SK-N-SH (cell line): ENCODE measurements around the gene NFIA. TPM values are rescaled to one million over a fixed set of nuclear protein-coding genes. Genes with fewer than 3 reads are reported as not detected.

ENCODE experiments used
- CTCF ChIA-PET: fragments of 300-600, 350-600 bp; formaldehyde crosslinking; extraction: SDS; loops from one replicate; lab custom pipeline; 2021; lab: Yijun Ruan, JAX
- POLR2A ChIA-PET: fragments of 350-600 bp; sonication (Branson Sonifier 250); formaldehyde crosslinking; extraction: SDS; loops from one replicate; lab custom pipeline; 2020; ENCODE audit warnings: antibody characterized with exemption, inconsistent platforms; lab: Yijun Ruan, JAX
- DNase-seq: peaks from one replicate; pipeline ENCODE4 v3.0.0; 2012
- H2AFZ ChIP-seq: fragments of 200-600 bp; sonication (generic); 2 replicates; pipeline ENCODE4 v1.8.1; 2016; ENCODE audit warnings: antibody characterized with exemption, mild to moderate bottlenecking, low read depth
- H3F3A ChIP-seq: fragments of 200-600 bp; sonication (generic); replicated peaks from 2 replicates; pipeline ENCODE3; 2016; ENCODE audit warnings: antibody characterized with exemption, mild to moderate bottlenecking; ENCODE audit not compliant: insufficient read depth
- H3K27ac ChIP-seq, 2 experiments: fragments of 200-500 bp in 1 of 2; fragments of 200-600 bp in 1 of 2; sonication (Bioruptor generic) in 1 of 2; sonication (generic), shearing (Covaris generic) in 1 of 2; 2 replicates each; pipeline versions ENCODE4 v1.5.1 to v1.6.1; 2014 to 2016; ENCODE audit warnings: low read depth in 2 of 2, inconsistent platforms in 1 of 2, low read length in 1 of 2, mild to moderate bottlenecking in 1 of 2, mixed read lengths in 1 of 2
- H3K27me3 ChIP-seq: fragments of 200-600 bp; sonication (generic), shearing (Covaris generic); 2 replicates; pipeline ENCODE4 v1.6.1; 2016; ENCODE audit warnings: mixed run types; ENCODE audit not compliant: insufficient read depth
- H3K36me3 ChIP-seq, 2 experiments: fragments of 200-500 bp in 1 of 2; fragments of 200-600 bp in 1 of 2; sonication (Bioruptor generic) in 1 of 2; sonication (generic) in 1 of 2; replicated peaks in 1 of 2; 2 replicates each; pipeline versions ENCODE3 to v1.5.1; 2014 to 2016; ENCODE audit warnings: low read length in 1 of 2, mild to moderate bottlenecking in 1 of 2; ENCODE audit not compliant: insufficient read depth in 2 of 2, control insufficient read depth in 1 of 2
- H3K4me1 ChIP-seq, 2 experiments: fragments of 200-500 bp in 1 of 2; fragments of 200-600 bp in 1 of 2; sonication (Bioruptor generic) in 1 of 2; sonication (generic), shearing (Covaris generic) in 1 of 2; 2 replicates each; pipeline versions ENCODE4 v1.5.1 to v1.6.1; 2014 to 2016; ENCODE audit warnings: low read depth in 1 of 2, low read length in 1 of 2, mixed run types in 1 of 2; ENCODE audit not compliant: insufficient read depth in 2 of 2, control insufficient read depth in 1 of 2
- H3K4me2 ChIP-seq: fragments of 200-600 bp; sonication (generic), shearing (Covaris generic); 2 replicates; pipeline ENCODE4 v1.6.1; 2017; ENCODE audit warnings: mixed run types
- H3K4me3 ChIP-seq, 2 experiments: fragments of 200-500 bp in 1 of 2; fragments of 200-600 bp in 1 of 2; sonication (Bioruptor generic) in 1 of 2; sonication (generic), shearing (Covaris generic) in 1 of 2; 2 replicates each; pipeline versions ENCODE4 v1.5.1 to v1.8.1; 2014 to 2016; ENCODE audit warnings: low read depth in 2 of 2, inconsistent platforms in 1 of 2, low read length in 1 of 2, mild to moderate bottlenecking in 1 of 2, mixed read lengths in 1 of 2, moderate library complexity in 1 of 2
- H3K79me2 ChIP-seq: fragments of 200-600 bp; sonication (generic); 2 replicates; pipeline ENCODE4 v1.8.1; 2017; ENCODE audit warnings: mild to moderate bottlenecking; ENCODE audit not compliant: insufficient read depth
- H3K9ac ChIP-seq: fragments of 200-600 bp; sonication (generic); 2 replicates; pipeline ENCODE4 v1.6.1; 2017; ENCODE audit warnings: mixed run types
- H3K9me2 ChIP-seq: fragments of 200-600 bp; sonication (generic); 2 replicates; pipeline ENCODE4 v1.6.1; 2017; ENCODE audit warnings: mixed run types
- H3K9me3 ChIP-seq: fragments of 200-600 bp; sonication (generic); 2 replicates; pipeline ENCODE4 v1.6.1; 2017; ENCODE audit warnings: mixed run types, mild to moderate bottlenecking, moderate library complexity
- H4K20me1 ChIP-seq: fragments of 200-600 bp; sonication (generic); 2 replicates; pipeline ENCODE4 v1.6.1; 2017; ENCODE audit warnings: mild to moderate bottlenecking, mixed run types; ENCODE audit not compliant: insufficient read depth
- CHD2 ChIP-seq: fragments of 150-350 bp; IDR thresholded peaks from 2 replicates; pipeline ENCODE4 v1.6.1; 2018; ENCODE audit warnings: low read length; ENCODE audit not compliant: partially characterized antibody
- CTCF ChIP-seq: fragments of 200-600 bp; sonication (generic); IDR thresholded peaks from 2 replicates; pipeline ENCODE4 v1.6.1; 2017; ENCODE audit warnings: antibody characterized with exemption, mild to moderate bottlenecking, moderate library complexity
- EP300 ChIP-seq, 2 experiments: IDR thresholded peaks; 2 replicates each; pipeline versions ENCODE4 v1.4.0 to v1.6.1; 2012; ENCODE audit warnings: borderline replicate concordance in 1 of 2, low read depth in 1 of 2, low read length in 1 of 2
- FOXJ3 ChIP-seq: sonication (generic); formaldehyde crosslinking; IDR thresholded peaks from 2 replicates; pipeline ENCODE4 v1.5.1; 2020; ENCODE audit warnings: mild to moderate bottlenecking, missing genetic modification reagents
- FOXM1 ChIP-seq: IDR thresholded peaks from 2 replicates; pipeline ENCODE4 v1.4.0; 2012; ENCODE audit warnings: low read depth, mild to moderate bottlenecking
- JUND ChIP-seq: IDR thresholded peaks from 2 replicates; pipeline ENCODE4 v1.4.0; 2012
- MAX ChIP-seq: IDR thresholded peaks from 2 replicates; pipeline ENCODE4 v1.4.0; 2012; ENCODE audit warnings: low read depth
- NFIC ChIP-seq: IDR thresholded peaks from 2 replicates; pipeline ENCODE4 v1.4.0; 2012; ENCODE audit warnings: borderline replicate concordance
- NRF1 ChIP-seq: IDR thresholded peaks from 2 replicates; pipeline ENCODE4 v1.6.1; 2012; ENCODE audit warnings: low read depth, mild to moderate bottlenecking, low read length
- PBX3 ChIP-seq: IDR thresholded peaks from 2 replicates; pipeline ENCODE4; 2012
- POLR2AphosphoS5 ChIP-seq: IDR thresholded peaks from 2 replicates; pipeline ENCODE4 v1.6.1; 2012; ENCODE audit warnings: low read depth, low read length
- RFX5 ChIP-seq: IDR thresholded peaks from 2 replicates; pipeline ENCODE4 v1.6.1; 2012; ENCODE audit warnings: mild to moderate bottlenecking, improper control_type of control experiment, low read length
- RXRA ChIP-seq: IDR thresholded peaks from 2 replicates; pipeline ENCODE4 v1.4.0; 2012; ENCODE audit warnings: low read depth, mild to moderate bottlenecking, borderline replicate concordance
- SMC3 ChIP-seq: IDR thresholded peaks from 2 replicates; pipeline ENCODE4 v1.6.1; 2012; ENCODE audit warnings: low read depth, low read length, improper control_type of control experiment
- TAF1 ChIP-seq: IDR thresholded peaks from 2 replicates; pipeline ENCODE4 v1.6.1; 2012; ENCODE audit warnings: low read depth, mild to moderate bottlenecking, low read length, moderate library complexity, borderline replicate concordance
- TEAD4 ChIP-seq: IDR thresholded peaks from 2 replicates; pipeline ENCODE4 v1.4.0; 2012; ENCODE audit warnings: mild to moderate bottlenecking, borderline replicate concordance; ENCODE audit not compliant: insufficient read depth
- USF1 ChIP-seq: IDR thresholded peaks from 2 replicates; pipeline ENCODE4 v1.4.0; 2012; ENCODE audit warnings: low read depth, borderline replicate concordance
- YY1 ChIP-seq: IDR thresholded peaks from 2 replicates; pipeline ENCODE4 v1.4.0; 2012; ENCODE audit warnings: low read depth, mild to moderate bottlenecking
- ZBTB33 ChIP-seq: IDR thresholded peaks from 2 replicates; pipeline ENCODE4 v1.4.0; 2012; ENCODE audit warnings: low read depth, borderline replicate concordance
- WGBS: methylation state at CpG from one replicate; pipeline ENCODE4 v1.1.6; 2017; ENCODE audit warnings: low lambda C conversion rate; 5-methylcytosine and 5-hydroxymethylcytosine counted together
- polyA plus RNA-seq, 3 experiments: library from polyadenylated mRNA; depleted of rRNA; stranded (reverse); fragments of >200 nt; gene quantifications; 2 replicates each; pipeline ENCODE4 v1.2.3, GENCODE V29; 2012
- TF ChIP-seq, protein P1 (sequence below): fragments of 150-350 bp; IDR thresholded peaks from 2 replicates; pipeline ENCODE4 v1.6.1; 2017; ENCODE audit warnings: antibody characterized with exemption, low read length, low read depth, borderline replicate concordance

The NFIA gene
- polyA plus RNA-seq, 1 of the 3 experiments (the other 2 are of a cell fraction): 3.3 TPM

DNA sequence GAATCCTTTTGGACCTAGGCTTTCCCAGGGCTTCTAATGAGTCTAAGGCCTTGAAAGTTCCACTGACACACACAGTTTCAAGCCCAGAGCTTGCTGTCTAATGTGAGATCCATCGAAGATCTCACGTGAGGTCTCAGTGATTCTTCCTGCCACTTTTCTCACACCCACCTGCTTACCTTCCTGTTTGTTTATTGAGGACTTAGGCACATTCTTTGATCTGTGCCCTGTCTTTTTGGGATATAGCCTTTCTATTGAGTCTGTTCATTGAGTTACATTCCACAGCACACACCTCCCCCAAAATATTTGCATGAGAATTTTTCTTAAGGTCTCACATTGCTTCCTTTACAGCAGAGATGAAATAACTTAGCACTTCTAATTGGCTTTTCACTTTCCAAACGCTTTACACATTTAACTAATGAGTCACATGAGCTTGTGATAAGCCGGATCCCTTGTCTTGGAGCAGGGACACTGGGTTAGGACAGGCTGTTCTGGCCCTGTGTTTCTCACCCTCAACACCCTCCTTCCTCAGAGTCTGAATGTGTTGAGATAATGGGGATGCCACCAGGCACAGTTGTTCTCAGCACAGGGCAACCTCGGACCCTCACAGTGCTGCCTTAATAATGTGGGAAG lies 354.2 kb downstream of the NFIA start:
- H3K4me2 ChIP-seq: no peak overlapping the region
- TF ChIP-seq, protein P1, sequence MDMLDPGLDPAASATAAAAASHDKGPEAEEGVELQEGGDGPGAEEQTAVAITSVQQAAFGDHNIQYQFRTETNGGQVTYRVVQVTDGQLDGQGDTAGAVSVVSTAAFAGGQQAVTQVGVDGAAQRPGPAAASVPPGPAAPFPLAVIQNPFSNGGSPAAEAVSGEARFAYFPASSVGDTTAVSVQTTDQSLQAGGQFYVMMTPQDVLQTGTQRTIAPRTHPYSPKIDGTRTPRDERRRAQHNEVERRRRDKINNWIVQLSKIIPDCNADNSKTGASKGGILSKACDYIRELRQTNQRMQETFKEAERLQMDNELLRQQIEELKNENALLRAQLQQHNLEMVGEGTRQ: no peak
- TF ChIP-seq MAX (no peak), NFIC (no peak), TEAD4 (no peak), FOXM1 (no peak), RFX5 (no peak), FOXJ3 (CRISPR knock-in tag) (no peak), CTCF (no peak), CHD2 (no peak), EP300 (IDR thresholded peaks at IDR 0.05; ENCODE audit: borderline replicate concordance in 1 of 2, low read depth in 1 of 2, low read length in 1 of 2) (no peak), NRF1 (no peak), SMC3 (no peak), YY1 (no peak), POLR2AphosphoS5 (no peak), PBX3 (no peak), USF1 (no peak), JUND (no peak), TAF1 (no peak), ZBTB33 (no peak), RXRA (no peak)
- TF ChIP-seq, all 33 proteins: peak for 0
- CTCF ChIA-PET: interaction anchor here (1.8 kb wide), 1 partner anchor 17 kb away, joined by 4 read pairs; no protein-coding TSS in a partner anchor

More for the DNA sequence above, 354.2 kb downstream of the NFIA start:
- no peaks in the 10 kb centered on the region for H3K9me2 ChIP-seq
- no peak overlapping the region; a peak in 1 of 4 replicates for H3K27ac ChIP-seq
- H4K20me1 ChIP-seq: no peaks in the 10 kb centered on the region
- H3K9me3 ChIP-seq: no peaks in the 10 kb centered on the region
- no peak overlapping the region for H3K9ac ChIP-seq
- H3K36me3 ChIP-seq: no peaks in the 10 kb centered on the region
- no peak overlapping the region for H2AFZ ChIP-seq
- peaks cover 0 to 5% of the 10 kb centered on the region in 2 experiments; a peak in 1 of 4 replicates for H3K4me1 ChIP-seq
- POLR2A ChIA-PET: no interaction called here
- no peaks in the 10 kb centered on the region for H3K27me3 ChIP-seq
- no peaks in the 10 kb centered on the region for H3K79me2 ChIP-seq
- DNase-seq: no peak
- H3K4me3 ChIP-seq: no peak overlapping the region
- H3F3A ChIP-seq: no peaks in the 10 kb centered on the region
- 93% methylated on average over 5 of the region's 5 CpGs for WGBS
